Measurements from ENCODE around the gene FAM174C.
A peak's percentile ranks its signal among the peaks of the same experiment; 100 is the strongest.

Gene FAM174C

GRCh38 chr19:1266129-1266915 is 9.0 kb upstream of the FAM174C start:
- Histone ChIP-seq H2AFZ (ENCODE audit: low read length, unreplicated experiment) (no peak overlapping the region), H3K36me3 (ENCODE audit: insufficient read depth, low read length) (0 out of 2 replicates have a peak, but pooled peaks cover 7% of the 10 kb centered on the region), H3K27me3 (ENCODE audit: insufficient read depth, low read length) (no peaks in the 10 kb centered on the region), H3K4me3 (ENCODE audit: low read depth, low read length) (peak overlapping the region; percentile 78), H3K4me1 (ENCODE audit: control insufficient read depth, insufficient read depth, low read length, unreplicated experiment) (peaks cover 61% of the 10 kb centered on the region), H3K27ac (ENCODE audit: low read depth, low read length) (peak overlapping the region; percentile 97), H3K79me2 (ENCODE audit: control insufficient read depth, insufficient read depth, low read length, unreplicated experiment) (peaks cover 16% of the 10 kb centered on the region)

GRCh38 chr19:1266916-1267476 is 8.3 kb upstream of the FAM174C start:
- Histone ChIP-seq H3K4me1 (ENCODE audit: control insufficient read depth, insufficient read depth, low read length, unreplicated experiment) (peaks cover 59% of the 10 kb centered on the region), H2AFZ (ENCODE audit: low read length, unreplicated experiment) (no peak overlapping the region), H3K4me3 (ENCODE audit: low read depth, low read length) (peak overlapping the region; percentile 78), H3K79me2 (ENCODE audit: control insufficient read depth, insufficient read depth, low read length, unreplicated experiment) (peaks cover 23% of the 10 kb centered on the region), H3K27ac (ENCODE audit: low read depth, low read length) (peak overlapping the region; percentile 97), H3K27me3 (ENCODE audit: insufficient read depth, low read length) (no peaks in the 10 kb centered on the region), H3K36me3 (ENCODE audit: insufficient read depth, low read length) (peaks cover 8% of the 10 kb centered on the region; the same call in 1 of the 2 replicates)

- no peak overlapping the region for H2AFZ ChIP-seq (ENCODE audit: low read length, unreplicated experiment)
- H3K4me3 ChIP-seq (ENCODE audit: low read depth, low read length) = peak overlapping the region; percentile 78
- H3K36me3 ChIP-seq (ENCODE audit: insufficient read depth, low read length) = peaks cover 15% of the 10 kb centered on the region; the same call in 1 of the 2 replicates
- no peaks in the 10 kb centered on the region for H3K27me3 ChIP-seq (ENCODE audit: insufficient read depth, low read length)
- peaks cover 53% of the 10 kb centered on the region for H3K4me1 ChIP-seq (ENCODE audit: control insufficient read depth, insufficient read depth, low read length, unreplicated experiment)
- peak overlapping the region; percentile 98; the same call in 1 of the 2 replicates for H3K27ac ChIP-seq (ENCODE audit: low read depth, low read length)
- peaks cover 30% of the 10 kb centered on the region for H3K79me2 ChIP-seq (ENCODE audit: control insufficient read depth, insufficient read depth, low read length, unreplicated experiment)
Measured at GRCh38 chr19:1267477-1268225, 7.7 kb upstream of the FAM174C start.

GRCh38 chr19:1268226-1269064 is 6.9 kb upstream of the FAM174C start:
- peak overlapping the region; percentile 78 for H3K4me3 ChIP-seq (ENCODE audit: low read depth, low read length)
- H2AFZ ChIP-seq (ENCODE audit: low read length, unreplicated experiment) = no peak overlapping the region
- H3K4me1 ChIP-seq (ENCODE audit: control insufficient read depth, insufficient read depth, low read length, unreplicated experiment) = peaks cover 46% of the 10 kb centered on the region
- peaks cover 38% of the 10 kb centered on the region for H3K79me2 ChIP-seq (ENCODE audit: control insufficient read depth, insufficient read depth, low read length, unreplicated experiment)
- no peaks in the 10 kb centered on the region for H3K27me3 ChIP-seq (ENCODE audit: insufficient read depth, low read length)
- peak overlapping the region; percentile 98 for H3K27ac ChIP-seq (ENCODE audit: low read depth, low read length)
- peaks cover 22% of the 10 kb centered on the region; the same call in 1 of the 2 replicates for H3K36me3 ChIP-seq (ENCODE audit: insufficient read depth, low read length)

- Histone ChIP-seq H3K27me3 (ENCODE audit: insufficient read depth, low read length) (no peaks in the 10 kb centered on the region), H3K27ac (ENCODE audit: low read depth, low read length) (peak within 1 kb of the TSS; percentile 98), H3K79me2 (ENCODE audit: control insufficient read depth, insufficient read depth, low read length, unreplicated experiment) (peaks cover 43% of the 10 kb centered on the region), H3K36me3 (ENCODE audit: insufficient read depth, low read length) (peaks cover 27% of the 10 kb centered on the region; the same call in 1 of the 2 replicates), H3K4me3 (ENCODE audit: low read depth, low read length) (peak within 1 kb of the TSS; percentile 93), H2AFZ (ENCODE audit: low read length, unreplicated experiment) (no peak within 1 kb of the TSS), H3K4me1 (ENCODE audit: control insufficient read depth, insufficient read depth, low read length, unreplicated experiment) (peaks cover 50% of the 10 kb centered on the region)
Measured at GRCh38 chr19:1269065-1269477, 6.3 kb upstream of the FAM174C start, which contains the start of gene CIRBP. CIRBP (plus strand) TSS chr19:1269332; CDS start chr19:1270934, 1,602 bp downstream.

GRCh38 chr19:1269478-1270212 is 5.7 kb upstream of the FAM174C start:
- H2AFZ ChIP-seq (ENCODE audit: low read length, unreplicated experiment) = no peak overlapping the region
- peak overlapping the region; percentile 93 for H3K4me3 ChIP-seq (ENCODE audit: low read depth, low read length)
- peaks cover 29% of the 10 kb centered on the region; the same call in 1 of the 2 replicates for H3K36me3 ChIP-seq (ENCODE audit: insufficient read depth, low read length)
- H3K27ac ChIP-seq (ENCODE audit: low read depth, low read length) = peak overlapping the region; percentile 98
- H3K27me3 ChIP-seq (ENCODE audit: insufficient read depth, low read length) = no peaks in the 10 kb centered on the region
- H3K79me2 ChIP-seq (ENCODE audit: control insufficient read depth, insufficient read depth, low read length, unreplicated experiment) = peaks cover 49% of the 10 kb centered on the region
- H3K4me1 ChIP-seq (ENCODE audit: control insufficient read depth, insufficient read depth, low read length, unreplicated experiment) = peaks cover 51% of the 10 kb centered on the region

- peak overlapping the region; percentile 93 for H3K4me3 ChIP-seq (ENCODE audit: low read depth, low read length)
- peaks cover 29% of the 10 kb centered on the region; the same call in 1 of the 2 replicates for H3K36me3 ChIP-seq (ENCODE audit: insufficient read depth, low read length)
- H2AFZ ChIP-seq (ENCODE audit: low read length, unreplicated experiment) = no peak overlapping the region
- H3K4me1 ChIP-seq (ENCODE audit: control insufficient read depth, insufficient read depth, low read length, unreplicated experiment) = peaks cover 48% of the 10 kb centered on the region
- H3K27me3 ChIP-seq (ENCODE audit: insufficient read depth, low read length) = no peaks in the 10 kb centered on the region
- H3K79me2 ChIP-seq (ENCODE audit: control insufficient read depth, insufficient read depth, low read length, unreplicated experiment) = peaks cover 49% of the 10 kb centered on the region
- peak overlapping the region; percentile 98 for H3K27ac ChIP-seq (ENCODE audit: low read depth, low read length)
Measured at GRCh38 chr19:1270213-1270853, 5.0 kb upstream of the FAM174C start.

GRCh38 chr19:1270854-1271527 is 4.3 kb upstream of the FAM174C start:
- peaks cover 49% of the 10 kb centered on the region for H3K79me2 ChIP-seq (ENCODE audit: control insufficient read depth, insufficient read depth, low read length, unreplicated experiment)
- peak overlapping the region; percentile 93 for H3K4me3 ChIP-seq (ENCODE audit: low read depth, low read length)
- H3K27ac ChIP-seq (ENCODE audit: low read depth, low read length) = peak overlapping the region; percentile 98
- H3K36me3 ChIP-seq (ENCODE audit: insufficient read depth, low read length) = peaks cover 29% of the 10 kb centered on the region; the same call in 1 of the 2 replicates
- no peaks in the 10 kb centered on the region for H3K27me3 ChIP-seq (ENCODE audit: insufficient read depth, low read length)
- H3K4me1 ChIP-seq (ENCODE audit: control insufficient read depth, insufficient read depth, low read length, unreplicated experiment) = peaks cover 45% of the 10 kb centered on the region
- H2AFZ ChIP-seq (ENCODE audit: low read length, unreplicated experiment) = no peak overlapping the region
